GM13977 (cell line): ENCODE data around the gene ZNF423.

Source experiments
- DNase-seq: peaks from one replicate; pipeline ENCODE4 v3.0.0; 2012; ENCODE audit warnings: low spot score
- in situ Hi-C: fragments of 300-500 bp; cut with MboI; formaldehyde crosslinking; loops from one replicate; pipeline ENCODE4 v1.12.0; 2022; ENCODE audit warnings: low sequenced_read_pairs, low pct_unique_long_range_greater_than_20kb, mixed read lengths, inconsistent platforms; ENCODE audit not compliant: unreplicated experiment
- TF ChIP-seq, protein P1 (sequence below): IDR thresholded peaks from 2 replicates; pipeline ENCODE4 v1.5.1; 2012; ENCODE audit warnings: mild to moderate bottlenecking, control low read depth; ENCODE audit not compliant: insufficient read depth; ENCODE audit errors: extremely low read depth, missing control alignments

The ZNF423 gene

DNA sequence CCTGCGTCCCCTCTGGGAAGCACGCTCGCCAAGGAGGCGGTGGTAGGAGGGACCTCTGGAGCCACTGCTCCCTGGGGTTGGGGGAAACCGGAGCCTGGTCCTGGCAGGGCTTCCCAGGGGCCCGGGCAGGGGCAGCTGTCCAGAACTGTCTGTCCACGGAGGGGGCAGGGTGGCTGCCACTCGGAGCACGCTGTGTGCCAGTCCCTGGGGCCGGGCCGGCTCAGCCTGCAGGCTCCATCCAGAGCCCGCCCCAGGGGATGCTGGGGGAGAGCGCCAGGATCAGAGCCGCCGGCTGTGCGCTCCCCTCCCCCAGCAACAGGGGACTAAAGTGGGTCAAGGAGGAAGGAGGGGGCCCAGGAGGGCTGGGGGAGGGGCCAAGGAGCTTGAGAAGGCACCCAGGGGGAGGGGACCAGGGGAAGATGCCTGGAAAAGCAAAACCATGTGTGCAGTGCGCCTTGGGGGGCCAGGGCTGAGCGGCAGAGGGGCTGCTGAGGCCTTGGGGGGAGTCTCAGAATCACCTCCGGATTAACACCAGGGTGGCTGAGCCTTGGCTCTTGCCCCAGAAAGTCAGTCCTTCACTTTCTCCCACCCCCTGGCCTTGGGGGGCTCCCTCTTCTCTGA is 21.3 kb downstream of the ZNF423 start:
- in situ Hi-C loops, result no loop called here
- DNase-seq, result no peak
- TF ChIP-seq, protein P1, sequence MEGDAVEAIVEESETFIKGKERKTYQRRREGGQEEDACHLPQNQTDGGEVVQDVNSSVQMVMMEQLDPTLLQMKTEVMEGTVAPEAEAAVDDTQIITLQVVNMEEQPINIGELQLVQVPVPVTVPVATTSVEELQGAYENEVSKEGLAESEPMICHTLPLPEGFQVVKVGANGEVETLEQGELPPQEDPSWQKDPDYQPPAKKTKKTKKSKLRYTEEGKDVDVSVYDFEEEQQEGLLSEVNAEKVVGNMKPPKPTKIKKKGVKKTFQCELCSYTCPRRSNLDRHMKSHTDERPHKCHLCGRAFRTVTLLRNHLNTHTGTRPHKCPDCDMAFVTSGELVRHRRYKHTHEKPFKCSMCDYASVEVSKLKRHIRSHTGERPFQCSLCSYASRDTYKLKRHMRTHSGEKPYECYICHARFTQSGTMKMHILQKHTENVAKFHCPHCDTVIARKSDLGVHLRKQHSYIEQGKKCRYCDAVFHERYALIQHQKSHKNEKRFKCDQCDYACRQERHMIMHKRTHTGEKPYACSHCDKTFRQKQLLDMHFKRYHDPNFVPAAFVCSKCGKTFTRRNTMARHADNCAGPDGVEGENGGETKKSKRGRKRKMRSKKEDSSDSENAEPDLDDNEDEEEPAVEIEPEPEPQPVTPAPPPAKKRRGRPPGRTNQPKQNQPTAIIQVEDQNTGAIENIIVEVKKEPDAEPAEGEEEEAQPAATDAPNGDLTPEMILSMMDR, result no peak

GRCh38 chr16:49833796-49834530 is 21.9 kb downstream of the ZNF423 start:
- TF ChIP-seq, protein P1, result no peak
- no peak for DNase-seq
- in situ Hi-C loops, result no loop called here

DNA sequence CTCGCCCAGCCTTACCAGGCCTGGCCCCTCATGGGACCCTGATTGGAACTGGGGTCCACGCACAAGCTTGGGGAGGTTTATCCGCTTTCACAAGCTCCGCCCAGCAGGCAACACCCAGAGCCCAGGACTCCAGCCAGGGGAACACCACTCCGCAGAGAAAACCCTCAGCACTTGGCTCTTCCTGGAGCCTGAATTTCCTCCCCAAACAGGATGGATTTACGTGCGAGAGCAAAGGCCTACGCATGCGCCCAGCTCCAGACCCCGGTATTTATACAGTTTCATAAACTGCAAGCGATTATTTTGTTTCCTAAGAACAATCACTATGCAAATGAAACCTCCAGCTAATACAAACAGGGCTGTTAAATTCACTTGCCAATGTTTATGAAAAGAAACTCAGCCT is 22.8 kb downstream of the ZNF423 start:
- in situ Hi-C loops, result no loop called here
- DNase-seq, result no peak

GRCh38 chr16:49832177-49832576 is 23.7 kb downstream of the ZNF423 start:
- in situ Hi-C loops, result no loop called here
- TF ChIP-seq, protein P1, result no peak
- no peak for DNase-seq

More for the DNA sequence above, 22.8 kb downstream of the ZNF423 start:
- TF ChIP-seq, protein P1, result no peak

- TF ChIP-seq, protein P1, result no peak
- in situ Hi-C loops, result no loop called here
These were observed 25.0 kb downstream of the ZNF423 start for GRCh38 chr16:49830873-49831272.

DNA sequence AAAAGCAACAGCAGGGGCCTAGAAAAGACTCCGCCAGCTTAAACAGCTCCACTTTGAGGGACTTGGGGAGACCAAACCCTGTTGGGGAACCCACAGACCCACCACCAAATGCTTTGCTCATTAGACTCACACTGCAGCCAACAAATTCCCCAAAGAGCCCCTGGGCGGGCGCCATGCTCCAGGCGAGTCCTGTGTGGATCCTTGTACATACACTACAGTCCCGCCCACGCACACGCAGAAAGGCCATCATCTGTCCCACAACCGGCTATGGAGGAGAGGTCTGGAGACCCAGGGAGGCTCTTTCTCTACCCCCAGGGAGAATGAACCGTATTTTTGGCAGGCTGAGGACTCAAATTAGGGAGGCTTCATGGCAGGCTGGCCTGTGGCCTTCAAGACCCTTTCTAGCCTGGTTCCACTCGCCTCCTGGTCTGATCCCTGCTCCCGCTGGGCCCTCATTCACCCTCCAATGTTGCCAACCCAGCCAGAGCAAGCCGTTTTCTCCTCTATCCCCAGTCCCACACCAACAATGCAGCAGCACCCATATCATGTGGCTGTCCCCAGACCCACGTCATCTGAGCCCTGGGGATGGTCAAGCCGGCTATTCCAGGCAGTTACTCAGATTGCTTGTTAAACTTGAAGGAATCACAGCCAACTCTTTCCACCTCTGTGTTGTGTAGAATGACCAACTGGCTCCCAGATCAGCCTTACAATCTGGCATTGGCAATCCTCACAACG is 27.2 kb downstream of the ZNF423 start:
- in situ Hi-C loops, result no loop called here
- TF ChIP-seq, protein P1, result no peak
- no peak for DNase-seq

More at GRCh38 chr16:49830873-49831272, 25.0 kb downstream of the ZNF423 start:
- no peak for DNase-seq
